Vagina (tissue), 2 donors: ENCODE data around the gene CNTNAP1. TPM values are rescaled to one million over a fixed set of nuclear protein-coding genes. Genes with fewer than 3 reads are reported as not detected.

Experiments
- DNase-seq, 2 donors: peaks; one replicate each; pipeline ENCODE4 v3.0.0-alpha.2; 2017; ENCODE audit errors: extremely low spot score in 2 of 2
- H3K27ac ChIP-seq: fragments of 200-600 bp; sonication (generic); one replicate; pipeline ENCODE4 v1.5.1; 2019
- H3K27me3 ChIP-seq: fragments of 200-600 bp; sonication (generic); one replicate; pipeline ENCODE4 v1.5.1; 2019
- H3K36me3 ChIP-seq, 2 donors: fragments of 200-600 bp; sonication (generic); one replicate each; pipeline ENCODE4 v1.5.1; 2017 to 2019
- H3K4me1 ChIP-seq: fragments of 200-600 bp; sonication (generic); one replicate; pipeline ENCODE4 v1.5.1; 2019
- H3K4me3 ChIP-seq, 2 donors: fragments of 200-600 bp; sonication (generic); 1 replicate in 1 of 2; 2 replicates in 1 of 2; pipeline ENCODE4 v1.5.1; 2016 to 2019
- H3K9me3 ChIP-seq: fragments of 200-600 bp; sonication (generic); one replicate; pipeline ENCODE4 v1.5.1; 2019
- POLR2A ChIP-seq, 2 donors: fragments of 450-650 bp; IDR thresholded peaks; one replicate each; pipeline ENCODE4 v1.6.1; 2017; ENCODE audit warnings: antibody characterized with exemption in 2 of 2, mild to moderate bottlenecking in 2 of 2, moderate library complexity in 2 of 2
- POLR2AphosphoS5 ChIP-seq, 2 donors: sonication (generic); formaldehyde crosslinking; IDR thresholded peaks; one replicate each; pipeline ENCODE4 v1.9.0; 2017; ENCODE audit warnings: antibody characterized with exemption in 2 of 2, mild to moderate bottlenecking in 2 of 2, low read depth in 1 of 2; ENCODE audit not compliant: insufficient read depth in 1 of 2
- intact Hi-C: fragments of 100-400 bp; cut with DNase I; formaldehyde crosslinking; loops from one replicate; pipeline ENCODE4 v1.15.1; 2023
- microRNA-seq: library from miRNA; unstranded; fragments of <30 nt; microRNA quantifications from one replicate; pipeline ENCODE4, GENCODE V29; 2017; ENCODE audit warnings: borderline number of aligned reads, borderline replicate concordance
- small RNA-seq: library from RNA; depleted of rRNA; stranded (forward); fragments of <200 nt; gene quantifications from one replicate; pipeline ENCODE3, GENCODE V24; 2016
- total RNA-seq: library from RNA; depleted of rRNA; stranded (reverse); fragments of >200 nt; gene quantifications from one replicate; pipeline ENCODE4 v1.2.3, GENCODE V29; 2016
- TF ChIP-seq, protein P1 (sequence below), 3 experiments: fragments of 450-650 bp in 2 of 3; fragments of 200-600 bp in 1 of 3; sonication (generic) in 1 of 3; IDR thresholded peaks; one replicate each; pipeline ENCODE4 v1.5.1; 2017 to 2019; ENCODE audit warnings: antibody characterized with exemption in 3 of 3, mild to moderate bottlenecking in 2 of 3, moderate library complexity in 2 of 3

The CNTNAP1 gene
- total RNA-seq, 1 donor from 2014 or later, result 5.9 TPM

GRCh38 chr17:42744806-42745617, 62.7 kb downstream of the CNTNAP1 start, which contains the start of gene EZH1:
Gene EZH1, minus strand, starts transcription at chr17:42745040. Its CDS starts 16,099 bp downstream, at chr17:42728941.
- no peak for DNase-seq
- intact Hi-C loops, result no loop called here
- Histone ChIP-seq H3K4me1 (peaks cover 30% of the 10 kb centered on the region), H3K4me3 (peak within 1 kb of the TSS; percentile 74 to 83), H3K9me3 (no peaks in the 10 kb centered on the region), H3K27me3 (no peaks in the 10 kb centered on the region), H3K36me3 (no peaks in the 10 kb centered on the region), H3K27ac (peak within 1 kb of the TSS; percentile 96)
- peak in 1 of 2 donors; percentile 88 for TF ChIP-seq POLR2A (IDR thresholded peaks at IDR 0.05)
- peak in 1 of 2 donors; percentile 95 for TF ChIP-seq POLR2AphosphoS5 (IDR thresholded peaks at IDR 0.05; ENCODE audit: insufficient read depth in 1 of 2, low read depth in 1 of 2)
- TF ChIP-seq, protein P1, sequence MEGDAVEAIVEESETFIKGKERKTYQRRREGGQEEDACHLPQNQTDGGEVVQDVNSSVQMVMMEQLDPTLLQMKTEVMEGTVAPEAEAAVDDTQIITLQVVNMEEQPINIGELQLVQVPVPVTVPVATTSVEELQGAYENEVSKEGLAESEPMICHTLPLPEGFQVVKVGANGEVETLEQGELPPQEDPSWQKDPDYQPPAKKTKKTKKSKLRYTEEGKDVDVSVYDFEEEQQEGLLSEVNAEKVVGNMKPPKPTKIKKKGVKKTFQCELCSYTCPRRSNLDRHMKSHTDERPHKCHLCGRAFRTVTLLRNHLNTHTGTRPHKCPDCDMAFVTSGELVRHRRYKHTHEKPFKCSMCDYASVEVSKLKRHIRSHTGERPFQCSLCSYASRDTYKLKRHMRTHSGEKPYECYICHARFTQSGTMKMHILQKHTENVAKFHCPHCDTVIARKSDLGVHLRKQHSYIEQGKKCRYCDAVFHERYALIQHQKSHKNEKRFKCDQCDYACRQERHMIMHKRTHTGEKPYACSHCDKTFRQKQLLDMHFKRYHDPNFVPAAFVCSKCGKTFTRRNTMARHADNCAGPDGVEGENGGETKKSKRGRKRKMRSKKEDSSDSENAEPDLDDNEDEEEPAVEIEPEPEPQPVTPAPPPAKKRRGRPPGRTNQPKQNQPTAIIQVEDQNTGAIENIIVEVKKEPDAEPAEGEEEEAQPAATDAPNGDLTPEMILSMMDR (IDR thresholded peaks at IDR 0.05), result peak in 1 of 3 experiments; percentile 37

DNA sequence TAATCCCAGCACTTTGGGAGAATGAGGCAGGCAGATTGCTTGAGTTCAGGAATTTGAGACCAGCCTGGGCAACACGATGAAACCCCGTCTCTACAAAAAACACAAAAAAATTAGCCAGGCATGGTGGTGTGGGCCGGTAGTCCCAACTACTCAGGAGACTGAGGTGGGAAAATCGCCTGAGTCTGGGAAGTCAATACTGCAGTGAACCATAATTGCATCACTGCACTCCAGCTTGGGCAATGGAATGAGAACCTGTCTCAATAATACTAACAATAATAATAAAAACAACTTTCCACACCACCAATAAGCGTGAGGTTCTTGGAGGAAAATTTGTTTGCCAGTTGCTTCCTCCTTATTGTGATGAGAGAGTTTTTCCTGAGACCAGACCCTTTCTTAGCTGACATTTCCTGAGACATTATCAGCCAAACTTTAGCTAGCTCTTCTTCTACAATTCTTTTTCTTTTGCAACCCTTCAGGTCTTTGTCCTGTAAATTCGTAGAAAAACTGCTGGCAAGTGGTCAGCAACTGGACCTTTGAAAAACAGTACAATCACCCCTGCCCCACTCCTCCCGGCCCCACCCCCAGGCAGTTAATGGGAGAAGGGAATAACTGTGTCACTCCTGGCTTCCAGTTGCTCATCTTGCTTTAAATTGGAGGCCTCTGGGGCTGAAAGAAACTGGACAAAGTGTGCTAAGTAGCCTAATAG, 66.0 kb downstream of the CNTNAP1 start:
- H3K27ac ChIP-seq, result peak overlapping the region; percentile 74
- TF ChIP-seq POLR2A (IDR thresholded peaks at IDR 0.05) (no peak), POLR2AphosphoS5 (IDR thresholded peaks at IDR 0.05; ENCODE audit: insufficient read depth in 1 of 2, low read depth in 1 of 2) (no peak)
- TF ChIP-seq, protein P1 (IDR thresholded peaks at IDR 0.05), result no peak
- peaks cover 35% of the 10 kb centered on the region for H3K4me1 ChIP-seq
- no peaks in the 10 kb centered on the region for H3K9me3 ChIP-seq
- intact Hi-C loops, result no loop called here
- H3K27me3 ChIP-seq, result no peaks in the 10 kb centered on the region
- no peak for DNase-seq
- no peak overlapping the region for H3K4me3 ChIP-seq
- no peaks in the 10 kb centered on the region for H3K36me3 ChIP-seq

- no peaks in the 10 kb centered on the region for H3K36me3 ChIP-seq
- peaks cover 28% of the 10 kb centered on the region for H3K4me1 ChIP-seq
- H3K4me3 ChIP-seq, result no peak overlapping the region
- no peaks in the 10 kb centered on the region for H3K9me3 ChIP-seq
- H3K27me3 ChIP-seq, result no peaks in the 10 kb centered on the region
- peak overlapping the region; percentile 74 for H3K27ac ChIP-seq
- TF ChIP-seq POLR2AphosphoS5 (IDR thresholded peaks at IDR 0.05; ENCODE audit: insufficient read depth in 1 of 2, low read depth in 1 of 2), result no peak
- TF ChIP-seq, protein P1 (IDR thresholded peaks at IDR 0.05), result no peak
- TF ChIP-seq POLR2A (IDR thresholded peaks at IDR 0.05), result no peak
- DNase-seq, result no peak
- intact Hi-C loops, result no loop called here
These were observed 66.8 kb downstream of the CNTNAP1 start for GRCh38 chr17:42748908-42749798.

Small RNA genes lying within 50 kb of the gene (microRNA-seq; reads per million reads assigned to microRNA genes)
- not detected for gene MIR6780A

Small RNA genes lying within 50 kb of the gene (small RNA-seq; reads per million reads assigned to genes)
- not detected for gene MIR6780A

Other genes with a start within 250 kb of the CNTNAP1 start
- 72.4 TPM for gene ATP6V0A1, start 223.7 kb upstream of the CNTNAP1 start, total RNA-seq
- gene NAGLU, start 146.3 kb upstream of the CNTNAP1 start, total RNA-seq, result 24.6 TPM
- 2.0 TPM for gene HSD17B1, start 129.6 kb upstream of the CNTNAP1 start, total RNA-seq
- 24.8 TPM for gene COASY, start 120.4 kb upstream of the CNTNAP1 start, total RNA-seq
- gene MLX, start 115.4 kb upstream of the CNTNAP1 start, total RNA-seq, result 33.9 TPM
- gene PSMC3IP, start 104.8 kb upstream of the CNTNAP1 start, total RNA-seq, result 0.98 TPM
- 75.4 TPM for gene RETREG3, start 73.2 kb upstream of the CNTNAP1 start, total RNA-seq
- 33.9 TPM for gene TUBG1, start 72.8 kb upstream of the CNTNAP1 start, total RNA-seq
- gene TUBG2, start 23.2 kb upstream of the CNTNAP1 start, total RNA-seq, result 44.7 TPM
- gene PLEKHH3, start 5.5 kb upstream of the CNTNAP1 start, total RNA-seq, result 44.9 TPM
- 3.2 TPM for gene CCR10, start 688 bp upstream of the CNTNAP1 start, total RNA-seq
- 73.7 TPM for gene EZH1, start 62.5 kb downstream of the CNTNAP1 start, total RNA-seq
- gene RAMP2, start 78.7 kb downstream of the CNTNAP1 start, total RNA-seq, result 27.3 TPM
- gene VPS25, start 90.9 kb downstream of the CNTNAP1 start, total RNA-seq, result 28.2 TPM
- gene WNK4, start 98.1 kb downstream of the CNTNAP1 start, total RNA-seq, result 1.2 TPM
- 89.4 TPM for gene COA3, start 116.2 kb downstream of the CNTNAP1 start, total RNA-seq
- gene CNTD1, start 116.3 kb downstream of the CNTNAP1 start, total RNA-seq, result not detected
- gene BECN1, start 141.8 kb downstream of the CNTNAP1 start, total RNA-seq, result 111 TPM
- gene PSME3, start 150.9 kb downstream of the CNTNAP1 start, total RNA-seq, result 70.0 TPM
- gene AOC2, start 162.0 kb downstream of the CNTNAP1 start, total RNA-seq, result 2.2 TPM
- 31.7 TPM for gene AOC3, start 168.7 kb downstream of the CNTNAP1 start, total RNA-seq
- gene G6PC1, start 218.3 kb downstream of the CNTNAP1 start, total RNA-seq, result not detected